ENCODE data around the gene THEMIS2. TPM values are rescaled to one million over a fixed set of nuclear protein-coding genes. Genes with fewer than 3 reads are reported as not detected.
A peak's percentile ranks its signal among the peaks of the same experiment; 100 is the strongest.
"Not testable (repeated sequence)": the region's sequence is repeated elsewhere in the genome, so short reads cannot be mapped to it uniquely, and the experiment has no call there.

The THEMIS2 gene
- 5.3 TPM for total RNA-seq

DNA sequence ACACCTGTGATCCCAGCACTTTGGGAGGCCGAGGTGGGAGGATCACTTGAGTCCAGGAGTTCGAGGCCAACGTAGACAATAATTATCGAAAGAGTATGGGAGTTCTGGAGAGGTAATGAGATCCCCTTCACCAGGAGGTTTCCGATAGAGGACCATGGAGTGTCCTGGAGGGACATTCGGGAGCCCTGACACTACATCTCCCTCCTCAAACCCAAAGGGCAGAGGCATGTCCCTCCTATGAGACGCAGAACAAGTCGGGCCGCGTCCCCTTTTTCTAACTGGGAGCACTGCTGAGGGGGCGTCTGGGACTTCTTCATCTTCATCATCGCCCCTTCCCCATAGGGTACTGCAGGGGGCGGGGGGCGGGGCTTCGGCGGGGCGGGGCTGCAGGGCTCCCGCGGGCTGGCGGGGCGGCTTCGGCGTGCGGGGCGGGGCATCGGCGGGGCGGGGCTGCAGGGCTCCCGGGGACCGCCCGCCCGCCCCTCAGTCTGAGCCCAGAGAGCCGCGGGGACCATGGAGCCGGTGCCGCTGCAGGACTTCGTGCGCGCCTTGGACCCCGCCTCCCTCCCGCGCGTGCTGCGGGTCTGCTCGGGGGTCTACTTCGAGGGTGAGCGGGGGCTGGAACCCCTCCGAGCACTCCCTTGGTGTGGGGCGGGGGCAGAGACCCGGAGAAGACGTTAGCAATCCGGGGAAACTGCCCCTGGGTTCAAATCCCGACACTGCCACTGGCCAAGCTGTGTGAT is at the start of gene THEMIS2:
Gene THEMIS2 (plus strand): TSS at position 486 of the 743 bp plus-strand sequence. CDS start 28 bp downstream, at position 514.
- peak; percentile 59 for ATAC-seq

DNA sequence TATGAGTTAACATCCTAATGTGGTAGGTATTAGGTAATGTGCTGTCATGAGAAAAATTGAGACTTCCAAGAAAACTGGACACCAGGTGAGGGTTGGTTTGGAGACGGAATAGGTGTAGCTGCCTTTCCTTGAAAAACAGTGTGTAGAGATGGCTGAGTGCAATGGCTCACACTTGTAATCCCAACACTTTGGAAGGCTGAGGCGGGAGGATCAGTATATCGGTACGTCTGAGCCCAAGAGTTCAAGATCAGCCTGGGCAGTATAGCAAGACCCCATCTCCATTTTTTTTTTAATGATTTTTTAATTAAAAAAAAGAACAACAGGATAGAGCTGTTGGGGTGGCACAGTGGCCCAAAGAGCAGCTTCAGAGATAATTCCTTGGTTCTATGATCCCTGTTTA is 48.6 kb upstream of the THEMIS2 start:
- ATAC-seq: no peak

DNA sequence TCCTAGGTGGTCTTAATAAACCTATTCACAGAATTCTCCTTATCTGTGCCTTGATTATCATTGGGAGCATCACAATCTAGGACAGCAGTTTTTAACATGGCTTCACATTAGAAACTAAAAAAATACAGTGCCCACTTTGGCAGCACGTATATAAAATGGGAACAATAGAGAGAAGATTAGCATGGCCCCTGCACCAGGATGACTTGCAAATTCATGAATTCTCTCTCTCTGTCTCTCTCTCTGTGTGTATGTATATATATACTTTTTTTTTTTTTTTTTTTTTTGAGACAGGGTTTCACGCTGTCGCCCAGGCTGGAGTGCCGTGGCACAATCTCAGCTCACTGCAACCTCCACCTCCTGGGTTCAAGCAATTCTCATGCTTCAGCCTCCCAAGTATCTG is 47.9 kb upstream of the THEMIS2 start:
- no peak for ATAC-seq

DNA sequence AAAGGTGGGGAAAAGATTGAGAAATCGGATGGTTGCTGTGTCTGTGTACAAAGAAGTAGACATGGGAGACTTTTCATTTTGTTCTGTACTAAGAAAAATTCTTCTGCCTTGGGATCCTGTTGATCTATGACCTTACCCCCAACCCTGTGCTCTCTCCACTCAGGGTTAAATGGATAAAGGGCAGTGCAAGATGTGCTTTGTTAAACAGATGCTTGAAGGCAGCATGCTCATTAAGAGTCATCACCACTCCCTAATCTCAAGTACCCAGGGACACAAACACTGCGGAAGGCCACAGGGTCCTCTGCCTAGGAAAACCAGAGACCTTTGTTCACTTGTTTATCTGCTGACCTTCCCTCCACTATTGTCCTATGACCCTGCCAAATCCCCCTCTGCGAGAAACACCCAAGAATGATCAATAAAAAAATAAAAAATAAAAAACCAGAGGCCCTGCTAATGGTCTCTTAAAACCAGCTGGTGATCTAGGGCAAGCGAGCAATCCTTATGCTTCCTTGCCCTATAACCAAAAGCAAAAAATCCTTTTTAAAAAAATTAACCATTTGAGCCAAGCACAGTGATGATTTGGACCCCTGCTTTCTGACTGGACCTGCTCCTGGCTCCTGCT is 42.9 kb upstream of the THEMIS2 start:
- ATAC-seq: not testable (repeated sequence)

- peak; percentile 96 for ATAC-seq
Measured at GRCh38 chr1:27830621-27831440, 41.5 kb upstream of the THEMIS2 start, which contains the start of gene PPP1R8. Gene PPP1R8, plus strand, starts transcription at chr1:27830782. Its CDS starts 54 bp downstream, at chr1:27830836.

- no peak for ATAC-seq
Measured at GRCh38 chr1:27831568-27832410, 40.6 kb upstream of the THEMIS2 start.

GRCh38 chr1:27832762-27833161 is 39.6 kb upstream of the THEMIS2 start:
- ATAC-seq: no peak

DNA sequence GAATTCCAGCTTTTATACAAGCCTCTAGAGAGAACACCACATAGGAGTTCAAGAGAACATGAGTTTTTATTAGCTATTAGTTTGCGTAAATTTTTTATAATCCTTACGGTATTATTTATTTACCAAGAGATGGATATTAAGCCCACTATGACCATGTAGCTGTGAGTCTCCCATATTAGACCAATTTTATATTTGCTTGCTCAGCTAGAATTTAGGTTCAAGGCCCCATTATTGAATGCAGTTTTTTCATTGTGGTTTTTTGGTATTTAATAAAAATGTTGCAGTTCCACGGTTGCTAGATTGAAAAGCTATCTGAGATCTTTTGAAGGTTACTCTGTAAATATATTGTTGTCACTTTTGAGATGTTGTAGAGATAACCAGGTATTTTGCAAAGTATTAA is 38.9 kb upstream of the THEMIS2 start:
- ATAC-seq: no peak

DNA sequence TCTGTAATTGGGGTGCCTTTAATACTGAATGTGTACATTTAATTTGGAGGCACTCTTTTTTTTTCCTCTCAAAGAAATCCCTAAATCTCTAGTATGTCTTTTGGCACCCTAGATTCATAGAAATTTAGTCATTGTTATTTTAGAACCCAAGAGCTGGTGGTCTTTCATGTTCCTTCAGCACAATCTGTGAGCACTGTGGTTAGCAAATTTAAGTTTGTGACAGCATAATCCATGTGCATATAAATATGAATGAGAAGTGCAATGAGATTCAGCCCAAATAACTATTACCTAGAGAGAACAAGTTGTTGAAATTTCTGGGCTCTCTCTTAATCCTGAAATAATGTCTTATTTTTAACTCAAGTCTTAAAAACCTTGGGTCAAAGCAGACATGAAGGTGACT is 37.3 kb upstream of the THEMIS2 start:
- no peak for ATAC-seq

GRCh38 chr1:27835501-27835900 is 36.8 kb upstream of the THEMIS2 start:
- ATAC-seq: no peak

- no peak for ATAC-seq
Measured at GRCh38 chr1:27849951-27850350, 22.4 kb upstream of the THEMIS2 start.

DNA sequence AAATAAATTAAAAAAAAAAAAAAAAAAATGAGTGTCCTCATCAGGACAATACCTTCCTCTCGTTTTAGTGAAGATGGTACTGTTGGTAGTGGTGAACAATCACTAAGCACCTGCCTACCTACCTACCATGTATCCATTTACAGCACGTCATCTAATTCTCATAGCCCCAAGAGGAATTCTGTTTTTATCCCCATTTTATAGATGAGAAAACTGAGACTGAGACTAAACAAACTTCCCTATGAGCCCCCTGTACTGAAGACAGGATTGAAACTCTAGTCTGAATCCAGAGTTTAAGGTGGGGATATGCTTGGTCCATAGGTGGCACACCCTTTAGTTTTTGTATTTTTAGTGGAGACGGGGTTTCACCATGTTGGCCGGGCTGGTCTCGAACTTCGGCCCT is 17.3 kb upstream of the THEMIS2 start:
- ATAC-seq: no peak

DNA sequence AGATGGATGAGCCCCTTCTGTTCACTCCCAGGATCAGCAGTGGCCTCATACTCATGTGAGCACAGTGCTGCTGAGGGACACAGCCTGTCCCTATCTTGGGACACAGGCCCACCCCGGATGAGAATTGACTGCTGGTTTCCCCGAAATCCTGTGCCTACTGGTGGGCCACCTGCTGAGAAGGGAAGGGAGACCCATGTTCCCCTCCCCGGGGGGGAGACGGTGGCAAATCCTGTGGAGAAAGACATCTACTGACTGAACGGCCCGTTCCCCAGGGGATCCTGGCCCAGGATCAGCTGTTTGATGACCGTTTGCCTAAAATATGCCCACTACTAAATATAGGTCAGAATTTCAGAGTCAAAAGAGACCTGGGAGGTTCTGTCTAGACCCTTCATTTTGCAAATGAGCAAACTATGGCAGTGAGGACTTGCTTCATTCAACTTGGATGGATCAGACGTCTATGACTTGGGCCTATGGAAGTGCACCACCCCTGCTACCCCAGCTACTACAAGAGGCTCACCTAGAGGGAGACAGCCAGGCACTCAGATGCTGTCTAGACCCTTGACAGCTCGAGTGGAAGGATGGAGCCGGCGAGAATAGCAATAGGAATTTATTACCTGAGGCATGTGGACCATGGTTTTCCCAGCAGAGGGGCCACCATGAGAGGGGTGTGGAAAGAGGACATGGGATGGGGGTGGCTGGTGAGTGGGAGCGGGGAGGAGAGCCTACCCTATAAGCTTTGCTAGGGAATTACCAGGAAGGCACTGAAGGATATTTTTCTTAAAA is 15.6 kb upstream of the THEMIS2 start:
- ATAC-seq: no peak

DNA sequence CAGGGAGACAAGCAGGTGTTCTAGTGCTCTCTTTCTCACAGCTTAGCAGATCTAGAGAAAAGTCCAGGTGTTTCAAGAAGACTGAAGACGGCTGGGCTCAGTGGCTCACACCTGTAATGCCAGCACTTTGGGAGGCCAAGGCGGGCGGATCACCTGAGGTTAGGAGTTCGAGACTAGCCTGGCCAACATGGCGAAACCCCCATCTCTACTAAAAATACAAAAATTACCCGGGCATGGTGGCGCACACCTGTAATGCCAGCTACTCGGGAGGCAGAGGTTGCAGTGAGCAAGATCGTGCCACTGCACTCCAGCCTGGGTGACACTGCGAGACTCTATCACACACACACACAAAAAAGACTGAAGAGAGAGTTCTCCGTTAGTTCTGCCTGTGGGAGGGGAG is 14.8 kb upstream of the THEMIS2 start:
- not testable (repeated sequence) for ATAC-seq

- ATAC-seq: peak; percentile 88
Measured at GRCh38 chr1:27858072-27858948, 14.0 kb upstream of the THEMIS2 start.

GRCh38 chr1:27858949-27859576 is 13.3 kb upstream of the THEMIS2 start:
- no peak for ATAC-seq

- ATAC-seq: no peak
Measured at GRCh38 chr1:27861436-27861835, 10.9 kb upstream of the THEMIS2 start.

GRCh38 chr1:27862004-27862403 is 10.3 kb upstream of the THEMIS2 start:
- ATAC-seq: no peak

DNA sequence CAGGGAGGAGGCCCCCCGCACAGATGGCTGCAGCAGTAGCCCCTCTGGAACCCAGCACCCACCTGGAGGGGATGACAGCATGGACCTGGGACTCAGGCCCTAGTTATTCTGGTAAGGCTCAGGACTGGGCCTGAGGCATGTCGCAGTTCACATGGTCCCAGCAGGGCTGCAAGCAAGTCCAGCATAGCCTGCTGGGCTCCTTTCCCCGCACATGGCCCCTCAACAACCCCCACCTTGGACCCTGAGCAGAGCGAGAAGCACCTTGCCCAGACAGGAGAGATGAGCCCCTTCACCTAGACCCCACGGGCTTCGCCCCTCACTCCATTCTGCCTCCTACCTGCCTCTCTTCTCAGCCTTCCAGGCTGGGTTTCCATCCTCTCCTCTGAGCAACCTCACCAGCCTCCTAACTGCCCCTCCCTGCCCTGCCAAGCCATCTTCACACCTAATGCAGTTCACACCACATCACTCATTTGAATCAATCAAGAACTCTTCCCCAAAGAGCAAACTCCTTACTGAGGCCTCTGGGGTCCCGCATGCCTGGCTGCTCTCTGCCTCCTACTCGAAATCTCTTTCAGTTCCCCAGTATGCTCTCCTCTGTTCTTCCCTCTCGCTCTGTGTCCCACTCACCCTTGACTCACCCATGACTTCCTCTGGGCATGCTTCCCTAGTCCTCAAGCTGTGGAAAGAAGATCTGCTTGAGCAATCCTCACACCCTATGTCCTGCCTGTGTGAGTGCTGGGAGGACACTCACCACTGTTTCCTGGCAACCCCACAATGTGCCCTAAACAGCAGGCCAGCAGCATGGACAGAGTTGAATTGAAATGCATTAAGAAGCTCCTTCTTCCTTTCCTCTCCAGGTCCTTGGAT is 9.4 kb upstream of the THEMIS2 start:
- ATAC-seq: peak; percentile 87
